K562 (cell line): ENCODE data around the gene MND1. TPM values are rescaled to one million over a fixed set of nuclear protein-coding genes. Genes with fewer than 3 reads are reported as not detected.

ENCODE experiments used
- ATAC-seq: fragments of 200-7000 bp; cut with Tn5 transposase; 3 replicates; pipeline ENCODE4 v1.9.1; 2020; ENCODE audit warnings: moderate library complexity
- BruUV-seq: library from RNA; stranded (reverse); fragments of 400-500 nt; replicated peaks from 2 replicates; lab custom pipeline; 2021; lab: Mats Ljungman, UMichigan
- CTCF ChIA-PET: fragments of 300-600 bp; formaldehyde crosslinking; extraction: SDS; loops from one replicate; lab custom pipeline; 2021; ENCODE audit warnings: low intra/inter-chr PET ratio; lab: Yijun Ruan, JAX
- POLR2A ChIA-PET: fragments of 300-600, 350-650 bp; sonication (Branson Sonifier 250); formaldehyde crosslinking; extraction: SDS; loops from one replicate; lab custom pipeline; 2021; ENCODE audit warnings: antibody characterized with exemption, inconsistent platforms; lab: Yijun Ruan, JAX
- DNase-seq, 4 experiments: peaks; one replicate each; pipeline versions ENCODE4 v3.0.0 to v3.0.0-alpha.2; 2011 to 2018; ENCODE audit warnings: low spot score in 3 of 4, mixed read lengths in 3 of 4; ENCODE audit errors: extremely low read depth in 1 of 4
- FAIRE-seq: peaks from 2 replicates; lab custom pipeline; 2011; peaks lifted over from hg19 to GRCh38; lab: Jason Lieb, UNC
- H2AFZ ChIP-seq: 2 replicates; pipeline ENCODE4 v1.6.0; 2011; ENCODE audit warnings: low read depth, low read length, control low read depth, inconsistent platforms
- H3K27ac ChIP-seq: fragments of 200-600 bp; 3 replicates; pipeline ENCODE4 v1.8.0; 2011; ENCODE audit warnings: low read depth, mild to moderate bottlenecking, control low read depth, inconsistent platforms, low read length, moderate library complexity, mixed read lengths; ENCODE audit errors: extremely low read depth
- H3K27me3 ChIP-seq, 2 experiments: fragments of 300-600 bp in 1 of 2; 2 replicates in 1 of 2; 3 replicates in 1 of 2; pipeline versions ENCODE4 v1.6.0 to v1.8.0; 2011; ENCODE audit warnings: inconsistent platforms in 2 of 2, low read length in 2 of 2, mild to moderate bottlenecking in 1 of 2, mixed read lengths in 1 of 2, moderate library complexity in 1 of 2; ENCODE audit not compliant: control insufficient read depth in 2 of 2, insufficient read depth in 2 of 2
- H3K36me3 ChIP-seq: fragments of 300-600 bp; 3 replicates; pipeline ENCODE4 v1.8.0; 2011; ENCODE audit warnings: mild to moderate bottlenecking, low read length, inconsistent platforms; ENCODE audit not compliant: control insufficient read depth, insufficient read depth
- H3K4me1 ChIP-seq, 2 experiments: fragments of 200-600 bp in 1 of 2; replicated peaks in 1 of 2; 2 replicates in 1 of 2; 3 replicates in 1 of 2; pipeline versions ENCODE4 v1.5.1 to v1.8.0; 2011; ENCODE audit warnings: inconsistent platforms in 2 of 2, low read length in 2 of 2, mild to moderate bottlenecking in 1 of 2, mixed read lengths in 1 of 2, moderate library complexity in 1 of 2; ENCODE audit not compliant: control insufficient read depth in 2 of 2, insufficient read depth in 2 of 2
- H3K4me2 ChIP-seq: 2 replicates; pipeline ENCODE4 v1.6.1; 2011; ENCODE audit warnings: low read length, control low read depth, inconsistent platforms, mixed read lengths; ENCODE audit not compliant: insufficient read depth
- H3K4me3 ChIP-seq: fragments of 200-600 bp; sonication (generic), shearing (Covaris generic); 2 replicates; pipeline ENCODE4 v1.5.1; 2016; ENCODE audit warnings: control low read depth, inconsistent platforms
- H3K79me2 ChIP-seq: fragments of 200-600 bp; 3 replicates; pipeline ENCODE4 v1.8.0; 2011; ENCODE audit warnings: low read length, inconsistent platforms; ENCODE audit not compliant: control insufficient read depth, insufficient read depth
- H3K9ac ChIP-seq, 2 experiments: 2 replicates each; pipeline versions ENCODE4 v1.6.0 to v1.6.1; 2011; ENCODE audit warnings: low read depth in 2 of 2, low read length in 2 of 2, control low read depth in 1 of 2, inconsistent platforms in 1 of 2, mild to moderate bottlenecking in 1 of 2, mixed read lengths in 1 of 2; ENCODE audit not compliant: insufficient read depth in 1 of 2
- H3K9me1 ChIP-seq: one replicate; pipeline ENCODE4 v1.6.0; 2011; ENCODE audit warnings: inconsistent platforms, mild to moderate bottlenecking, low read length, moderate library complexity; ENCODE audit not compliant: control insufficient read depth, insufficient read depth
- H3K9me3 ChIP-seq: replicated peaks from 2 replicates; pipeline ENCODE4 v1.5.1; 2011; ENCODE audit warnings: low read depth, low read length, inconsistent platforms; ENCODE audit not compliant: control insufficient read depth, insufficient read depth
- H4K20me1 ChIP-seq: replicated peaks from 2 replicates; pipeline ENCODE4 v1.6.1; 2011; ENCODE audit warnings: low read length, inconsistent platforms, mixed read lengths; ENCODE audit not compliant: control insufficient read depth, insufficient read depth
- CTCF ChIP-seq, 3 experiments: IDR thresholded peaks in 2 of 3; conservative IDR thresholded peaks in 1 of 3; 2 replicates each; pipeline ENCODE4 v1.5.1; 2011 to 2012; ENCODE audit warnings: low read length in 3 of 3, mild to moderate bottlenecking in 3 of 3, control low read depth in 2 of 3, improper control_type of control experiment in 1 of 3, inconsistent platforms in 1 of 3, low read depth in 1 of 3, mixed read lengths in 1 of 3, moderate library complexity in 1 of 3; ENCODE audit not compliant: insufficient read depth in 2 of 3
- EGR1 ChIP-seq: fragments of 450-650 bp; conservative IDR thresholded peaks from 2 replicates; pipeline ENCODE4 v1.6.1; 2017; ENCODE audit warnings: mild to moderate bottlenecking
- HNRNPH1 ChIP-seq: fragments of 200-400 bp; formaldehyde crosslinking; optimal IDR thresholded peaks from 2 replicates; pipeline ENCODE3; 2017; ENCODE audit warnings: low read depth, mild to moderate bottlenecking, low read length, moderate library complexity
- MAZ ChIP-seq, 2 experiments: fragments of 450-650 bp in 1 of 2; sonication (generic) in 1 of 2; formaldehyde crosslinking; IDR thresholded peaks in 1 of 2; conservative IDR thresholded peaks in 1 of 2; 2 replicates each; pipeline versions ENCODE4 v1.4.0 to v1.5.0; 2020; ENCODE audit warnings: mild to moderate bottlenecking in 1 of 2, missing genetic modification reagents in 1 of 2
- NRF1 ChIP-seq, 2 experiments: fragments of 450-650 bp; IDR thresholded peaks in 1 of 2; conservative IDR thresholded peaks in 1 of 2; 2 replicates each; pipeline ENCODE4 v1.6.1; 2014; ENCODE audit warnings: mild to moderate bottlenecking in 2 of 2
- ZNF707 ChIP-seq: fragments of 250-450 bp; sonication (Bioruptor Pico); conservative IDR thresholded peaks from 2 replicates; pipeline ENCODE4 v1.8.0; 2022; ENCODE audit warnings: inconsistent platforms, mild to moderate bottlenecking, moderate library complexity
- WGBS: fragments of 100-300 bp; shearing (Covaris generic); methylation state at CpG from one replicate; pipeline ENCODE4 v1.1.6; 2016; ENCODE audit warnings: low coverage, mixed read lengths; ENCODE audit not compliant: insufficient coverage; ENCODE audit errors: missing lambda C conversion rate; 5-methylcytosine and 5-hydroxymethylcytosine counted together
- in situ Hi-C: fragments of 300-500 bp; cut with MboI; formaldehyde crosslinking; loops from 4 replicates; pipeline ENCODE4 v1.15.0; 2018; ENCODE audit warnings: inconsistent platforms, mixed read lengths
- intact Hi-C: fragments of 100-400 bp; cut with micrococcal nuclease; formaldehyde crosslinking; loops from 2 replicates; pipeline ENCODE4 v1.14.2; 2022
- polyA plus RNA-seq, 8 experiments: library from polyadenylated mRNA; depleted of rRNA in 4 of 8; stranded (reverse) in 5 of 8; unstranded in 3 of 8; fragments of >200 nt; fragmentation: Nextera tagmentation in 2 of 8; fragmentation: Illumina TruSeq in 1 of 8; extraction: Ambion mirVana in 2 of 8; extraction: Trizol in 1 of 8; gene quantifications; 2 replicates each; pipeline versions ENCODE4 v1.2.1 to v1.2.3, GENCODE V29; 2011 to 2014; ENCODE audit warnings: inconsistent platforms in 1 of 8, missing spikeins in 1 of 8
- total RNA-seq, 7 experiments: library from RNA; depleted of rRNA in 6 of 7; stranded (reverse); fragments of >200 nt in 6 of 7; fragmentation: Illumina TruSeq in 2 of 7; extraction: Trizol in 2 of 7; gene quantifications; 2 replicates each; pipeline versions ENCODE4 v1.2.1 to v1.2.3, GENCODE V29; 2011 to 2021; ENCODE audit warnings: low replicate concordance in 1 of 7
- TF ChIP-seq, protein P1 (sequence below): sonication (generic); formaldehyde crosslinking; IDR thresholded peaks from 2 replicates; pipeline ENCODE4 v1.8.0; 2022; ENCODE audit warnings: missing genetic modification reagents, mild to moderate bottlenecking, moderate library complexity, borderline replicate concordance

Gene MND1
- total and polyA plus RNA-seq, 9 of the 15 experiments (the other 6 are each of a cell fraction or from before 2014, with no cell fraction given) = 35.3 to 94.1 (median 59.9) TPM

- ATAC-seq (peak; percentile 95), DNase-seq (peak; percentile 34 to 54 (median 41)), FAIRE-seq (no peak)
- H3K36me3 ChIP-seq = no peaks in the 10 kb centered on the region
- H3K4me1 ChIP-seq = peaks cover 0 to 9% of the 10 kb centered on the region in 2 experiments; a peak in 2 of 5 replicates
- no peaks in the 10 kb centered on the region for H3K79me2 ChIP-seq
- POLR2A ChIA-PET = interaction anchor here (0.6 kb wide), 1 partner anchor 1145 kb away, joined by 4 read pairs; no protein-coding TSS in a partner anchor
- whole genome bisulfite sequencing = 11% methylated on average over 39 of the region's 40 CpGs
- H3K4me2 ChIP-seq = peak overlapping the region; percentile 54
- no peak overlapping the region for H3K27ac ChIP-seq
- no peaks in the 10 kb centered on the region for H3K9me1 ChIP-seq
- no peaks in the 10 kb centered on the region for H4K20me1 ChIP-seq
- peaks cover 18 to 33% of the 10 kb centered on the region in 2 experiments for H3K27me3 ChIP-seq
- BruUV-seq = no TSS peak
- CTCF ChIA-PET = no interaction called here
- H3K9ac ChIP-seq = peak overlapping the region in 1 of 2 experiments; percentile 86; a peak in 2 of 4 replicates
- in situ Hi-C loops = no loop called here
- H2AFZ ChIP-seq = peak overlapping the region; percentile 35
- TF ChIP-seq CTCF (IDR thresholded peaks at IDR 0.05 in 2 of 3, conservative IDR thresholded peaks at IDR 0.05 in 1 of 3; ENCODE audit: insufficient read depth in 2 of 3, low read depth in 1 of 3, low read length in 3 of 3) = peak; percentile 38 to 53 (median 52)
- TF ChIP-seq HNRNPH1 = no peak
- 0 out of 4 replicates have a peak, but pooled peaks of 1 of the 2 experiments have one; percentile 24 for TF ChIP-seq NRF1 (conservative IDR thresholded peaks at IDR 0.05 in 1 of 2, IDR thresholded peaks at IDR 0.05 in 1 of 2)
- TF ChIP-seq MAZ (CRISPR knock-in tag; conservative IDR thresholded peaks at IDR 0.05 in 1 of 2, IDR thresholded peaks at IDR 0.05 in 1 of 2) = peak in 1 of 2 experiments; percentile 34; a peak in 1 of 4 replicates
- TF ChIP-seq, protein P1, sequence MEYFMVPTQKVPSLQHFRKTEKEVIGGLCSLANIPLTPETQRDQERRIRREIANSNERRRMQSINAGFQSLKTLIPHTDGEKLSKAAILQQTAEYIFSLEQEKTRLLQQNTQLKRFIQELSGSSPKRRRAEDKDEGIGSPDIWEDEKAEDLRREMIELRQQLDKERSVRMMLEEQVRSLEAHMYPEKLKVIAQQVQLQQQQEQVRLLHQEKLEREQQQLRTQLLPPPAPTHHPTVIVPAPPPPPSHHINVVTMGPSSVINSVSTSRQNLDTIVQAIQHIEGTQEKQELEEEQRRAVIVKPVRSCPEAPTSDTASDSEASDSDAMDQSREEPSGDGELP = 0 out of 2 replicates have a peak, but pooled peaks have one; percentile 16
- TF ChIP-seq EGR1 = peak; percentile 55
- no peak for TF ChIP-seq ZNF707 (CRISPR knock-in tag)
- H3K4me3 ChIP-seq = no peak overlapping the region
- intact Hi-C loops = no loop called here
- no peaks in the 10 kb centered on the region for H3K9me3 ChIP-seq
Observed at GRCh38 chr4:153295131-153295755, 49.2 kb upstream of the MND1 start.
